ENCODE data around the gene CIDEB. TPM values are rescaled to one million over a fixed set of nuclear protein-coding genes. Genes with fewer than 3 reads are reported as not detected.

The CIDEB gene
- total and polyA plus RNA-seq, 10 of the 15 experiments (the other 5 are each of a cell fraction or from before 2014, with no cell fraction given): 0.34 to 6.3 (median 3.2) TPM

- DNase-seq (ENCODE audit: low read depth, low spot score): no peak
- Histone ChIP-seq H3K36me3 (ENCODE audit: control insufficient read depth in 2 of 2, insufficient read depth in 2 of 2, low read length in 1 of 2) (no peaks in the 10 kb centered on the region), H3K4me3 (no peak overlapping the region), H3K27me3 (replicated peaks in 1 of 2; ENCODE audit: control insufficient read depth in 2 of 2, insufficient read depth in 2 of 2, low read length in 1 of 2) (no peaks in the 10 kb centered on the region), H4K20me1 (ENCODE audit: control insufficient read depth, insufficient read depth) (no peaks in the 10 kb centered on the region), H3K9me3 (replicated peaks; ENCODE audit: control insufficient read depth, insufficient read depth, low read length) (no peaks in the 10 kb centered on the region), H3K27ac (ENCODE audit: control insufficient read depth, insufficient read depth) (no peak overlapping the region), H3K79me2 (ENCODE audit: control insufficient read depth, insufficient read depth, low read length) (no peaks in the 10 kb centered on the region), H2AFZ (ENCODE audit: control insufficient read depth, low read depth, low read length) (no peak overlapping the region), H3K4me1 (ENCODE audit: control insufficient read depth, insufficient read depth, low read length) (no peaks in the 10 kb centered on the region), H3K9ac (ENCODE audit: control insufficient read depth, insufficient read depth, low read length) (no peak overlapping the region), H3K4me2 (ENCODE audit: control insufficient read depth, insufficient read depth) (no peak overlapping the region)
- no peak for ATAC-seq
- TF ChIP-seq SREBF1 (IDR thresholded peaks at IDR 0.05; ENCODE audit: low read length) (no peak), GATAD2B (conservative IDR thresholded peaks at IDR 0.05; ENCODE audit: low read depth) (no peak), CUX1 (IDR thresholded peaks at IDR 0.05; ENCODE audit: insufficient replicate concordance, low read depth, low read length) (no peak), CEBPB (IDR thresholded peaks at IDR 0.05; ENCODE audit: borderline replicate concordance in 1 of 2, low read depth in 2 of 2, low read length in 2 of 2) (no peak), ZZZ3 (IDR thresholded peaks at IDR 0.05; ENCODE audit: control insufficient read depth, insufficient read length, low read depth) (no peak), CREB1 (IDR thresholded peaks at IDR 0.05; ENCODE audit: low read depth) (no peak), CBX5 (IDR thresholded peaks at IDR 0.05; ENCODE audit: low read depth) (no peak)
- WGBS (ENCODE audit: insufficient coverage, insufficient replicate concordance, low lambda C conversion rate, missing lambda C conversion rate): 55% methylated on average over 5 of the region's 5 CpGs
- CTCF ChIA-PET: interaction anchor here (0.8 to 1.8 kb wide), 5 partner anchors 15 to 112 kb away, joined by 3 to 13 read pairs (median 3); partner anchors contain the start of genes CIDEB and RIPK3
- RAD21 ChIA-PET (ENCODE audit: unreplicated experiment): interaction anchor here (1.2 to 1.6 kb wide), 3 partner anchors 17 to 107 kb away, joined by 3 to 6 read pairs (median 3); partner anchors contain the start of gene TINF2
- in situ Hi-C loops (cut with MboI): no loop called here
- SMC1A ChIA-PET (ENCODE audit: uncharacterized antibody, unreplicated experiment): interaction anchor here (1.2 kb wide), 1 partner anchor 106 kb away, joined by 3 read pairs; no protein-coding TSS in a partner anchor
- POLR2A ChIA-PET: interaction anchor here (0.6 kb wide), 1 partner anchor 196 kb away, joined by 4 read pairs; no protein-coding TSS in a partner anchor
- intact Hi-C loops (cut with micrococcal nuclease; ENCODE audit: unreplicated experiment): no loop called here
- no peak for FAIRE-seq
- BruUV-seq (replicated peaks): no TSS peak
Measured at GRCh38 chr14:24325041-24325530, 17.3 kb upstream of the CIDEB start.
